IMR-90 (cell line): ENCODE results near the gene TMEM219. TPM values are rescaled to one million over a fixed set of nuclear protein-coding genes. Genes with fewer than 3 reads are reported as not detected.
"Not testable (repeated sequence)": the region's sequence is repeated elsewhere in the genome, so short reads cannot be mapped to it uniquely, and the experiment has no call there.

Experiments used
- ATAC-seq: fragments of 200-7000 bp; cut with Tn5 transposase; 2 replicates; pipeline ENCODE4 v1.9.1; 2020; ENCODE audit warnings: low read depth, mild to moderate bottlenecking, moderate library complexity
- BruUV-seq: library from RNA; stranded (reverse); fragments of 400-500 nt; replicated peaks from 2 replicates; lab custom pipeline; 2021; lab: Mats Ljungman, UMichigan
- CTCF ChIA-PET: fragments of 300-600 bp; formaldehyde crosslinking; extraction: SDS; loops from one replicate; lab custom pipeline; 2021; ENCODE audit warnings: antibody characterized with exemption; lab: Yijun Ruan, JAX
- POLR2A ChIA-PET: fragments of 300-600 bp; sonication (Branson Sonifier 250); formaldehyde crosslinking; loops from one replicate; lab custom pipeline; 2022; ENCODE audit warnings: antibody characterized with exemption; ENCODE audit not compliant: unreplicated experiment; lab: Charles Lee
- DNase-seq: peaks from one replicate; pipeline ENCODE4 v3.0.0; 2013
- H2AFZ ChIP-seq: replicated peaks from 2 replicates; pipeline ENCODE3; 2013; ENCODE audit warnings: low read length, mild to moderate bottlenecking; ENCODE audit not compliant: poor library complexity
- H2AK5ac ChIP-seq: 2 replicates; pipeline ENCODE4 v1.6.1; 2013; ENCODE audit warnings: low read depth, low read length, inconsistent platforms
- H2AK9ac ChIP-seq: replicated peaks from 2 replicates; pipeline ENCODE3; 2013; ENCODE audit warnings: mild to moderate bottlenecking, low read depth, low read length, moderate library complexity; ENCODE audit not compliant: poor library complexity
- H2BK120ac ChIP-seq: 2 replicates; pipeline ENCODE4 v1.6.1; 2013; ENCODE audit warnings: low read depth, low read length, inconsistent platforms
- H2BK15ac ChIP-seq: 3 replicates; pipeline ENCODE4 v1.6.1; 2013; ENCODE audit warnings: low read depth, low read length, inconsistent platforms
- H2BK20ac ChIP-seq: 2 replicates; pipeline ENCODE4 v1.6.1; 2013; ENCODE audit warnings: low read depth, mild to moderate bottlenecking, inconsistent platforms, low read length, moderate library complexity
- H2BK5ac ChIP-seq: 2 replicates; pipeline ENCODE4 v1.6.1; 2013; ENCODE audit warnings: mild to moderate bottlenecking, low read depth, low read length, inconsistent platforms; ENCODE audit not compliant: poor library complexity, severe bottlenecking
- H3K14ac ChIP-seq: replicated peaks from 2 replicates; pipeline ENCODE4 v1.6.1; 2013; ENCODE audit warnings: low read depth, low read length, inconsistent platforms
- H3K18ac ChIP-seq: 2 replicates; pipeline ENCODE4 v1.6.1; 2013; ENCODE audit warnings: low read depth, low read length, control low read depth
- H3K23ac ChIP-seq: 2 replicates; pipeline ENCODE4 v1.6.1; 2013; ENCODE audit warnings: low read depth, low read length, inconsistent platforms
- H3K27ac ChIP-seq: 2 replicates; pipeline ENCODE4 v1.5.1; 2013; ENCODE audit warnings: mild to moderate bottlenecking, control low read depth, low read length; ENCODE audit not compliant: insufficient read depth
- H3K27me3 ChIP-seq: 2 replicates; pipeline ENCODE4 v1.6.1; 2013; ENCODE audit warnings: low read length; ENCODE audit not compliant: control insufficient read depth, insufficient read depth
- H3K36me3 ChIP-seq: 2 replicates; pipeline ENCODE4 v1.6.1; 2013; ENCODE audit warnings: low read length, mixed read lengths; ENCODE audit not compliant: control insufficient read depth, insufficient read depth
- H3K4ac ChIP-seq: 2 replicates; pipeline ENCODE4 v1.6.1; 2013; ENCODE audit warnings: low read depth, low read length, inconsistent platforms
- H3K4me1 ChIP-seq: 2 replicates; pipeline ENCODE4 v1.6.1; 2013; ENCODE audit warnings: low read length, mixed read lengths; ENCODE audit not compliant: control insufficient read depth, insufficient read depth
- H3K4me2 ChIP-seq: 2 replicates; pipeline ENCODE4 v1.6.1; 2013; ENCODE audit warnings: low read depth, mild to moderate bottlenecking, control low read depth, low read length, moderate library complexity
- H3K4me3 ChIP-seq: 2 replicates; pipeline ENCODE4 v1.5.1; 2013; ENCODE audit warnings: low read depth, mild to moderate bottlenecking, control low read depth, low read length, moderate library complexity; ENCODE audit not compliant: insufficient read depth
- H3K56ac ChIP-seq: 2 replicates; pipeline ENCODE4 v1.6.1; 2013; ENCODE audit warnings: low read length, inconsistent platforms; ENCODE audit not compliant: insufficient read depth; ENCODE audit errors: extremely low read depth
- H3K79me1 ChIP-seq, 2 experiments: 2 replicates each; pipeline ENCODE4 v1.6.1; 2013; ENCODE audit warnings: low read length in 2 of 2, inconsistent platforms in 1 of 2, low read depth in 1 of 2
- H3K9ac ChIP-seq: 2 replicates; pipeline ENCODE4 v1.6.1; 2013; ENCODE audit warnings: low read depth, low read length, control low read depth
- H3K9me1 ChIP-seq: 2 replicates; pipeline ENCODE4 v1.6.1; 2013; ENCODE audit warnings: low read length, inconsistent platforms; ENCODE audit not compliant: insufficient read depth
- H3K9me3 ChIP-seq: 2 replicates; pipeline ENCODE4 v1.6.1; 2013; ENCODE audit warnings: low read length; ENCODE audit not compliant: control insufficient read depth, insufficient read depth
- H4K20me1 ChIP-seq: 2 replicates; pipeline ENCODE4 v1.6.1; 2013; ENCODE audit warnings: low read length, inconsistent platforms; ENCODE audit not compliant: insufficient read depth
- H4K5ac ChIP-seq: 2 replicates; pipeline ENCODE4 v1.6.1; 2013; ENCODE audit warnings: mild to moderate bottlenecking, low read depth, low read length, control low read depth
- H4K8ac ChIP-seq, 2 experiments: 2 replicates each; pipeline ENCODE4 v1.6.1; 2013; ENCODE audit warnings: low read depth in 2 of 2, low read length in 2 of 2, control low read depth in 1 of 2, inconsistent platforms in 1 of 2
- H4K91ac ChIP-seq: 2 replicates; pipeline ENCODE4 v1.6.1; 2013; ENCODE audit warnings: low read depth, low read length, inconsistent platforms; ENCODE audit not compliant: insufficient read depth
- WGBS, 2 experiments: methylation state at CpG; one replicate each; pipeline versions ENCODE4 v1.1.5 to v1.1.7; 2013; ENCODE audit warnings: missing lambda C conversion rate in 2 of 2; ENCODE audit not compliant: insufficient read length in 1 of 2; ENCODE audit errors: extremely low coverage in 2 of 2; 5-methylcytosine and 5-hydroxymethylcytosine counted together
- dilution Hi-C: fragments of 300-500 bp; cut with HindIII; formaldehyde crosslinking; loops from one replicate; pipeline ENCODE4 v1.14.3; 2018; ENCODE audit warnings: low sequenced_read_pairs; ENCODE audit not compliant: unreplicated experiment
- in situ Hi-C: fragments of 300-500 bp; cut with MboI; formaldehyde crosslinking; loops from 3 replicates; pipeline ENCODE4 v1.14.3; 2019; ENCODE audit warnings: low sequenced_read_pairs, inconsistent platforms, mixed read lengths
- intact Hi-C: fragments of 100-400 bp; cut with micrococcal nuclease; formaldehyde crosslinking; loops from 2 replicates; pipeline ENCODE4 v1.10.0; 2022
- polyA plus RNA-seq, 3 experiments: library from polyadenylated mRNA; depleted of rRNA; stranded (reverse); fragments of >200 nt; gene quantifications; 2 replicates each; pipeline ENCODE4 v1.2.3, GENCODE V29; 2012; ENCODE audit warnings: low replicate concordance in 1 of 3
- total RNA-seq: library from RNA; depleted of rRNA; stranded (reverse); fragments of >200 nt; gene quantifications from 2 replicates; pipeline ENCODE4 v1.2.3, GENCODE V29; 2012

Gene TMEM219
- total and polyA plus RNA-seq, 2 of the 4 experiments (the other 2 are of a cell fraction), result 47.0 to 95.3 TPM

DNA sequence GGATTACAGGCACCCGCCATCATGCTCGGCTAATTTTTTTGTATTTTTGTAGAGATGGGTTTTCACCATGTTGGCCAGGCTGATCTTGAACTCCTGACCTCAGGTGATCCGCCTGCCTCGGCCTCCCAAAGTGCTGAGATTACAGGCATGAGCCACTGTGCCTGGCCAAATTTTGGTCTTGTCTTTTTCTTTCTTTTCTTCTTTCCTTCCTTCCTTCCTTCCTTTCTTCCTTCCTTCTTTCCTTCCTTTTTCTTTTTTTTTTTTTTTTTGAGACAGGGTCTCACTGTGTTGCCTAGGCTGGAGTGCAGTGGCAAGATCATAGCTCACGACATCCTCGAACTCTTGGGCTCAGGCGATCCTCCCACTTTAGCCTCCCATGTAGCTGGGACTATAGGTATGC is 53.6 kb downstream of the TMEM219 start:
- H4K5ac ChIP-seq, H3K14ac ChIP-seq, H3K18ac ChIP-seq, ATAC-seq, H2BK120ac ChIP-seq, H2AK5ac ChIP-seq, H3K9ac ChIP-seq, H3K56ac ChIP-seq, H2BK20ac ChIP-seq, H2AK9ac ChIP-seq, in situ Hi-C loops, H3K4me3 ChIP-seq, DNase-seq, H3K79me1 ChIP-seq, POLR2A ChIA-PET, H2AFZ ChIP-seq, H3K9me3 ChIP-seq, dilution Hi-C loops, H3K9me1 ChIP-seq, H3K4me2 ChIP-seq, H3K4ac ChIP-seq, H2BK15ac ChIP-seq, H2BK5ac ChIP-seq, H3K4me1 ChIP-seq, CTCF ChIA-PET, H4K20me1 ChIP-seq, H3K36me3 ChIP-seq, intact Hi-C loops, H4K91ac ChIP-seq, H4K8ac ChIP-seq, BruUV-seq, H3K27ac ChIP-seq, H3K23ac ChIP-seq: not testable (repeated sequence)
- WGBS, 2 experiments, result no CpG with 5 or more reads among the region's 7 CpGs
- peaks cover 15% of the 10 kb centered on the region for H3K27me3 ChIP-seq
